Colon (tissue), 2 donors: ENCODE results near the gene SLC41A3.
"Not testable (repeated sequence)": the region's sequence is repeated elsewhere in the genome, so short reads cannot be mapped to it uniquely, and the experiment has no call there.

ENCODE experiments used
- FAIRE-seq: peaks from 2 replicates; lab custom pipeline; 2012; peaks lifted over from hg19 to GRCh38; lab: Jason Lieb, UNC
- donor health status: control.
- donor health status: control.

SLC41A3 gene

DNA sequence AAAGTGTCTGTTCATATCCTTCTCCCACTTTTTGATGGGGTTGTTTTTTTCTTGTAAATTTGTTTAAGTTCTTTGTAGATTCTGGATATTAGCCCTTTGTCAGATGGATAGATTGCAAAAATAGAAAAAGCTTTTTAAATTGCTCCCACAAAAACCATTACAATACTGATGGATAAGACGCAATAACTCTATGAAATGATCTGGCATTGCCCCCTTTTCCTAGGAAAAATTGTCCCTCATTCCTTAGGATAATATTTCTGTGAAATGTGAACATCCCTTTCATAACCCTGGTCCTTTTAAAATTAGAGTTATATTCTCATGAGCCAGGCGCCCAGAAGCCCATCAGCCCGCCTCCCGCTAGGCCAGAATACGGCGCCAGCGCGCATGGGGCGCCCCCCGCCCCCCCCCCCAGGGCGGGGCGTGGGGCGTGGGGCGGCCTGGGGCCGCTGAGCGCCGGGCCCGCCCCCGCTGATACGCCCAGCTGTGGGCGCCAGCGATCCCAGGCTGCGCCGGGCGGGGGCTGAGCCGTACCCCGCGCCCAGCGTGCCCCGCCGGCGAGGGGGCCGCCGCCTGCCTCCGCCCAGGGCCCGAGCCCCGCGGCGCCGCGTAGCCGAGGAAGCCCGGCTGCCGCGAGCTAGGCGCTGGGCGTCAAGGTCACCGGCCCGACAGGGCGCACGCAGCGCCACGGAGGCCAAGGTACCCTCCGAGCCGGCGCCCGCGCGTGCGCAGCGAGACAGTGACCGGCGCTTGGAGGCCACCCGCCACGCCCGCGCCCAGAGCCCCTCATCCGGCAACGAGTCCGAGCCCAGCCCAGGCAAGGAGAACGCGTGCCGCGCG is 126.0 kb downstream of the SLC41A3 start:
- FAIRE-seq = no peak

DNA sequence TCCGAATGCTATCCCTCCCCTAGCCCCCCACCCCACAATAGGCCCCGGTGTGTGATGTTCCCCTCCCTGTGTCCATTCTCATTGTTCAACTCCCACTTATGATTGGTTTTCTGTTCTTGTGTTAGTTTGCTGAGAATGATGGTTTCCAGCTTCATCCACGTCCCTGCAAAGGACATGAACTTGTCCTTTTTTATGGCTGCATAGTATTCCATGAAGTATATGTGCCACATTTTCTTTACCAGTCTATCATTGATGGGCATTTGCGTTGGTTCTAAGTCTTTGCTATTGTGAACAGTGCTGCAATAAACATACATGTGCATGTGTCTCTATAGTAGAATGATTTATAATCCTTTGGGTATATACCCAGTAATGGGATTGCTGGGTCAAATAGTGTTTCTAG is 126.9 kb downstream of the SLC41A3 start:
- not testable (repeated sequence) for FAIRE-seq
